HepG2 (cell line): ENCODE measurements around the gene CREB3. TPM values are rescaled to one million over a fixed set of nuclear protein-coding genes. Genes with fewer than 3 reads are reported as not detected.

Experiments used
- ATAC-seq: fragments of 200-7000 bp; cut with Tn5 transposase; 3 replicates; pipeline ENCODE4 v1.9.1; 2020; ENCODE audit warnings: mild to moderate bottlenecking, moderate library complexity
- BruUV-seq: library from RNA; stranded (reverse); fragments of 400-500 nt; replicated peaks from 2 replicates; lab custom pipeline; 2021; lab: Mats Ljungman, UMichigan
- CTCF ChIA-PET: fragments of 300-600 bp; formaldehyde crosslinking; extraction: SDS; loops from one replicate; lab custom pipeline; 2021; ENCODE audit warnings: low total read pairs, inconsistent platforms, low intra/inter-chr PET ratio; lab: Yijun Ruan, JAX
- POLR2A ChIA-PET: fragments of 350-600 bp; sonication (Branson Sonifier 250); formaldehyde crosslinking; loops from one replicate; lab custom pipeline; 2020; ENCODE audit warnings: antibody characterized with exemption, inconsistent platforms; lab: Yijun Ruan, JAX
- DNase-seq: peaks from one replicate; pipeline ENCODE4 v3.0.0-alpha.2; 2015; ENCODE audit warnings: low spot score
- FAIRE-seq: peaks from 3 replicates; lab custom pipeline; 2011; peaks lifted over from hg19 to GRCh38; lab: Jason Lieb, UNC
- H2AFZ ChIP-seq: one replicate; pipeline ENCODE4 v1.6.1; 2011; ENCODE audit warnings: low read length, inconsistent platforms
- H3K27ac ChIP-seq: fragments of 300-600 bp; 3 replicates; pipeline ENCODE4 v1.8.0; 2011; ENCODE audit warnings: mixed run types, mild to moderate bottlenecking, mixed read lengths, low read length, inconsistent platforms; ENCODE audit not compliant: insufficient read depth; ENCODE audit errors: extremely low read length
- H3K27me3 ChIP-seq, 2 experiments: fragments of 200-600 bp in 1 of 2; 2 replicates in 1 of 2; 3 replicates in 1 of 2; pipeline versions ENCODE4 v1.6.0 to v1.8.0; 2011; ENCODE audit warnings: low read length in 2 of 2, mild to moderate bottlenecking in 2 of 2, moderate library complexity in 2 of 2, inconsistent platforms in 1 of 2; ENCODE audit not compliant: insufficient read depth in 2 of 2, control insufficient read depth in 1 of 2
- H3K36me3 ChIP-seq, 2 experiments: fragments of 200-600 bp in 1 of 2; replicated peaks in 1 of 2; 2 replicates in 1 of 2; 3 replicates in 1 of 2; pipeline versions ENCODE4 v1.5.1 to v1.8.0; 2011; ENCODE audit warnings: low read length in 2 of 2, inconsistent platforms in 1 of 2; ENCODE audit not compliant: insufficient read depth in 2 of 2, control insufficient read depth in 1 of 2
- H3K4me1 ChIP-seq: 2 replicates; pipeline ENCODE4 v1.5.1; 2012; ENCODE audit warnings: low read length, inconsistent platforms; ENCODE audit not compliant: insufficient read depth
- H3K4me2 ChIP-seq: 2 replicates; pipeline ENCODE4 v1.6.0; 2011; ENCODE audit warnings: low read depth, low read length, inconsistent platforms
- H3K4me3 ChIP-seq, 3 experiments: fragments of 200-600 bp in 1 of 3; sonication (generic), shearing (Covaris generic) in 1 of 3; replicated peaks in 1 of 3; 2 replicates each; pipeline ENCODE4 v1.5.1; 2011 to 2016; ENCODE audit warnings: low read length in 3 of 3, inconsistent platforms in 2 of 3, low read depth in 2 of 3, mild to moderate bottlenecking in 2 of 3, control low read depth in 1 of 3, mixed read lengths in 1 of 3; ENCODE audit not compliant: insufficient read depth in 1 of 3
- H3K79me2 ChIP-seq: one replicate; pipeline ENCODE4 v1.6.1; 2011; ENCODE audit warnings: low read length, inconsistent platforms; ENCODE audit not compliant: insufficient read depth
- H3K9ac ChIP-seq: 2 replicates; pipeline ENCODE4 v1.6.0; 2011; ENCODE audit warnings: mild to moderate bottlenecking, low read depth, low read length, inconsistent platforms; ENCODE audit not compliant: insufficient read depth
- H3K9me3 ChIP-seq: 2 replicates; pipeline ENCODE4 v1.5.1; 2012; ENCODE audit warnings: mild to moderate bottlenecking, low read length
- H4K20me1 ChIP-seq: 2 replicates; pipeline ENCODE4 v1.6.0; 2011; ENCODE audit warnings: inconsistent platforms, mild to moderate bottlenecking, low read length, moderate library complexity; ENCODE audit not compliant: insufficient read depth
- CC2D1A ChIP-seq: sonication (generic); formaldehyde crosslinking; IDR thresholded peaks from 2 replicates; pipeline ENCODE4 v1.8.1; 2023; ENCODE audit warnings: mild to moderate bottlenecking, missing genetic modification reagents
- CREB1 ChIP-seq, 2 experiments: fragments of 450-650 bp in 1 of 2; IDR thresholded peaks; 2 replicates each; pipeline ENCODE4 v1.6.1; 2016 to 2017; ENCODE audit warnings: control low read depth in 1 of 2, mild to moderate bottlenecking in 1 of 2, missing compliant biosample characterization in 1 of 2, missing genetic modification characterization in 1 of 2
- MBNL3 ChIP-seq: fragments of 250-450 bp; sonication (Bioruptor Pico); conservative IDR thresholded peaks from 2 replicates; pipeline ENCODE4 v1.8.0; 2022; ENCODE audit warnings: mild to moderate bottlenecking, inconsistent platforms
- SMAD9 ChIP-seq: sonication (generic); formaldehyde crosslinking; IDR thresholded peaks from 2 replicates; pipeline ENCODE4 v1.5.1; 2020; ENCODE audit warnings: mild to moderate bottlenecking, missing genetic modification reagents
- SOX6 ChIP-seq, 2 experiments: fragments of 450-650 bp in 1 of 2; sonication (generic) in 1 of 2; formaldehyde crosslinking in 1 of 2; IDR thresholded peaks; 2 replicates each; pipeline versions ENCODE4 v1.4.0 to v1.6.1; 2017 to 2020; ENCODE audit warnings: antibody characterized with exemption in 1 of 2, mild to moderate bottlenecking in 1 of 2, missing genetic modification reagents in 1 of 2
- ZBTB7A ChIP-seq: sonication (generic); formaldehyde crosslinking; IDR thresholded peaks from 2 replicates; pipeline ENCODE4 v1.8.0; 2022; ENCODE audit warnings: mild to moderate bottlenecking, missing genetic modification reagents
- ZNF143 ChIP-seq: sonication (generic); formaldehyde crosslinking; IDR thresholded peaks from 2 replicates; pipeline ENCODE4 v1.4.0; 2020; ENCODE audit warnings: missing genetic modification reagents
- ZNF264 ChIP-seq: sonication (generic); formaldehyde crosslinking; IDR thresholded peaks from 2 replicates; pipeline ENCODE4 v1.4.0; 2020; ENCODE audit warnings: missing genetic modification reagents
- WGBS: methylation state at CpG from one replicate; pipeline ENCODE4 v1.1.6; 2017; ENCODE audit warnings: low lambda C conversion rate; 5-methylcytosine and 5-hydroxymethylcytosine counted together
- in situ Hi-C: cut with HindIII; loops from 2 replicates; pipeline ENCODE4 v1.10.0; 2017; ENCODE audit warnings: low pct_unique_long_range_greater_than_20kb; ENCODE audit not compliant: extremely low pct_ligation_motif_present
- intact Hi-C: fragments of 100-400 bp; cut with micrococcal nuclease; formaldehyde crosslinking; loops from one replicate; pipeline ENCODE4 v1.10.0; 2022; ENCODE audit not compliant: unreplicated experiment
- polyA plus RNA-seq, 8 experiments: library from polyadenylated mRNA; depleted of rRNA in 3 of 8; stranded (reverse) in 7 of 8; unstranded in 1 of 8; fragments of >200 nt; fragmentation: Illumina TruSeq in 4 of 8; extraction: Trizol in 4 of 8; gene quantifications; 2 replicates each; pipeline versions ENCODE4 v1.2.1 to v1.2.3, GENCODE V29; 2011 to 2016; ENCODE audit warnings: low read depth in 4 of 8, missing spikeins in 1 of 8, mixed read lengths in 1 of 8; ENCODE audit not compliant: insufficient read depth in 1 of 8
- total RNA-seq, 5 experiments: library from RNA; depleted of rRNA; stranded (reverse); fragments of >200 nt; fragmentation: Illumina TruSeq; extraction: Trizol; gene quantifications; 2 replicates each; pipeline ENCODE4 v1.2.3, GENCODE V29; 2016; ENCODE audit warnings: low read depth in 1 of 5
- TF ChIP-seq, protein P1 (sequence below): sonication (generic); formaldehyde crosslinking; IDR thresholded peaks from 2 replicates; pipeline ENCODE4 v1.4.0; 2020; ENCODE audit warnings: missing genetic modification reagents, borderline replicate concordance
- TF ChIP-seq, protein P2 (sequence below), 2 experiments: fragments of 450-650 bp in 1 of 2; sonication (generic) in 1 of 2; formaldehyde crosslinking in 1 of 2; IDR thresholded peaks; 2 replicates each; pipeline versions ENCODE4 v1.6.1 to v1.8.0; 2016 to 2022; ENCODE audit warnings: antibody characterized with exemption in 1 of 2, mild to moderate bottlenecking in 1 of 2, missing genetic modification reagents in 1 of 2

Gene CREB3
- total and polyA plus RNA-seq, 2 of the 13 experiments (the other 11 are each of a cell fraction or from before 2014, with no cell fraction given) = 11.1 to 34.2 TPM

DNA sequence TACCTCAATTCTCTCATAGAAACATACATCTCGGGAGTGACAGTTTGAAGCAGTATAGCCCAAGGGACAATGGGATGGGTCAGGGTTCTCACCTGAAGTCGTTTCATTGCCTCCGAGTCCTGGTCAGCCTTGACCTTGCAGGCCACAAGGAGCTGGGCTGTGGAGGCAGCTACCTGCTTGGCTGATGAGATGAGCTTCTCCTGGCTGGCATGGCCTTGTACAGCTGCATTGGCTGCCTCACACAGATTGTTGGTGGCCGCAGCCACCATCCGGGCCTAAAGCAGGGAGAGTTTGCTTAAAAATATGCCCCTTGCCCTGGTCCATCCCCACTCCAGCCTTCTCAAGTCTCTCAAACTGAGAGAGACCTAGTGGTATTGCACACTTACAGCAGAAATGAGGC lies 34.2 kb upstream of the CREB3 start:
- H3K4me2 ChIP-seq = no peak overlapping the region
- H3K27me3 ChIP-seq = no peaks in the 10 kb centered on the region
- ChIA-PET POLR2A (interaction anchor here (1.7 kb wide), 1 partner anchor 34 kb away, joined by 5 read pairs; the partner anchor contains the start of genes CREB3 and TLN1), CTCF (no interaction called here)
- no peak for DNase-seq
- FAIRE-seq = no peak
- no peaks in the 10 kb centered on the region for H3K79me2 ChIP-seq
- peaks cover 17% of the 10 kb centered on the region for H3K4me1 ChIP-seq
- no peaks in the 10 kb centered on the region for H3K9me3 ChIP-seq
- WGBS = no CpG with 5 or more reads among the region's 5 CpGs
- no peak overlapping the region for H3K27ac ChIP-seq
- H2AFZ ChIP-seq = no peak overlapping the region
- intact Hi-C loops (loop anchor here (10.0 kb wide), 1 partner anchor 53 kb away; no protein-coding TSS in a partner anchor), in situ Hi-C loops (loop anchor here (5.0 kb wide), 1 partner anchor 36 kb away; no protein-coding TSS in a partner anchor)
- BruUV-seq = no TSS peak
- peaks cover 31 to 63% of the 10 kb centered on the region in 2 experiments for H3K36me3 ChIP-seq
- ATAC-seq = no peak
- H3K4me3 ChIP-seq = no peak overlapping the region
- no peaks in the 10 kb centered on the region for H4K20me1 ChIP-seq
- H3K9ac ChIP-seq = no peak overlapping the region
- TF ChIP-seq SMAD9 (CRISPR knock-in tag) (no peak), MBNL3 (CRISPR knock-in tag) (no peak), ZNF264 (CRISPR knock-in tag) (no peak), SOX6 (IDR thresholded peaks at IDR 0.05) (no peak), SOX6 (CRISPR knock-in tag; IDR thresholded peaks at IDR 0.05) (no peak), ZNF143 (CRISPR knock-in tag) (no peak), CREB1 (IDR thresholded peaks at IDR 0.05) (no peak), CREB1 (CRISPR knock-in tag; IDR thresholded peaks at IDR 0.05) (no peak), ZBTB7A (no peak), CC2D1A (CRISPR knock-in tag) (no peak)
- TF ChIP-seq, protein P1, sequence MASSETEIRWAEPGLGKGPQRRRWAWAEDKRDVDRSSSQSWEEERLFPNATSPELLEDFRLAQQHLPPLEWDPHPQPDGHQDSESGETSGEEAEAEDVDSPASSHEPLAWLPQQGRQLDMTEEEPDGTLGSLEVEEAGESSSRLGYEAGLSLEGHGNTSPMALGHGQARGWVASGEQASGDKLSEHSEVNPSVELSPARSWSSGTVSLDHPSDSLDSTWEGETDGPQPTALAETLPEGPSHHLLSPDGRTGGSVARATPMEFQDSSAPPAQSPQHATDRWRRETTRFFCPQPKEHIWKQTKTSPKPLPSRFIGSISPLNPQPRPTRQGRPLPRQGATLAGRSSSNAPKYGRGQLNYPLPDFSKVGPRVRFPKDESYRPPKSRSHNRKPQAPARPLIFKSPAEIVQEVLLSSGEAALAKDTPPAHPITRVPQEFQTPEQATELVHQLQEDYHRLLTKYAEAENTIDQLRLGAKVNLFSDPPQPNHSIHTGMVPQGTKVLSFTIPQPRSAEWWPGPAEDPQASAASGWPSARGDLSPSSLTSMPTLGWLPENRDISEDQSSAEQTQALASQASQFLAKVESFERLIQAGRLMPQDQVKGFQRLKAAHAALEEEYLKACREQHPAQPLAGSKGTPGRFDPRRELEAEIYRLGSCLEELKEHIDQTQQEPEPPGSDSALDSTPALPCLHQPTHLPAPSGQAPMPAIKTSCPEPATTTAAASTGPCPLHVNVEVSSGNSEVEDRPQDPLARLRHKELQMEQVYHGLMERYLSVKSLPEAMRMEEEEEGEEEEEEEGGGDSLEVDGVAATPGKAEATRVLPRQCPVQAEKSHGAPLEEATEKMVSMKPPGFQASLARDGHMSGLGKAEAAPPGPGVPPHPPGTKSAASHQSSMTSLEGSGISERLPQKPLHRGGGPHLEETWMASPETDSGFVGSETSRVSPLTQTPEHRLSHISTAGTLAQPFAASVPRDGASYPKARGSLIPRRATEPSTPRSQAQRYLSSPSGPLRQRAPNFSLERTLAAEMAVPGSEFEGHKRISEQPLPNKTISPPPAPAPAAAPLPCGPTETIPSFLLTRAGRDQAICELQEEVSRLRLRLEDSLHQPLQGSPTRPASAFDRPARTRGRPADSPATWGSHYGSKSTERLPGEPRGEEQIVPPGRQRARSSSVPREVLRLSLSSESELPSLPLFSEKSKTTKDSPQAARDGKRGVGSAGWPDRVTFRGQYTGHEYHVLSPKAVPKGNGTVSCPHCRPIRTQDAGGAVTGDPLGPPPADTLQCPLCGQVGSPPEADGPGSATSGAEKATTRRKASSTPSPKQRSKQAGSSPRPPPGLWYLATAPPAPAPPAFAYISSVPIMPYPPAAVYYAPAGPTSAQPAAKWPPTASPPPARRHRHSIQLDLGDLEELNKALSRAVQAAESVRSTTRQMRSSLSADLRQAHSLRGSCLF (CRISPR knock-in tag) = no peak
- TF ChIP-seq, protein P2, sequence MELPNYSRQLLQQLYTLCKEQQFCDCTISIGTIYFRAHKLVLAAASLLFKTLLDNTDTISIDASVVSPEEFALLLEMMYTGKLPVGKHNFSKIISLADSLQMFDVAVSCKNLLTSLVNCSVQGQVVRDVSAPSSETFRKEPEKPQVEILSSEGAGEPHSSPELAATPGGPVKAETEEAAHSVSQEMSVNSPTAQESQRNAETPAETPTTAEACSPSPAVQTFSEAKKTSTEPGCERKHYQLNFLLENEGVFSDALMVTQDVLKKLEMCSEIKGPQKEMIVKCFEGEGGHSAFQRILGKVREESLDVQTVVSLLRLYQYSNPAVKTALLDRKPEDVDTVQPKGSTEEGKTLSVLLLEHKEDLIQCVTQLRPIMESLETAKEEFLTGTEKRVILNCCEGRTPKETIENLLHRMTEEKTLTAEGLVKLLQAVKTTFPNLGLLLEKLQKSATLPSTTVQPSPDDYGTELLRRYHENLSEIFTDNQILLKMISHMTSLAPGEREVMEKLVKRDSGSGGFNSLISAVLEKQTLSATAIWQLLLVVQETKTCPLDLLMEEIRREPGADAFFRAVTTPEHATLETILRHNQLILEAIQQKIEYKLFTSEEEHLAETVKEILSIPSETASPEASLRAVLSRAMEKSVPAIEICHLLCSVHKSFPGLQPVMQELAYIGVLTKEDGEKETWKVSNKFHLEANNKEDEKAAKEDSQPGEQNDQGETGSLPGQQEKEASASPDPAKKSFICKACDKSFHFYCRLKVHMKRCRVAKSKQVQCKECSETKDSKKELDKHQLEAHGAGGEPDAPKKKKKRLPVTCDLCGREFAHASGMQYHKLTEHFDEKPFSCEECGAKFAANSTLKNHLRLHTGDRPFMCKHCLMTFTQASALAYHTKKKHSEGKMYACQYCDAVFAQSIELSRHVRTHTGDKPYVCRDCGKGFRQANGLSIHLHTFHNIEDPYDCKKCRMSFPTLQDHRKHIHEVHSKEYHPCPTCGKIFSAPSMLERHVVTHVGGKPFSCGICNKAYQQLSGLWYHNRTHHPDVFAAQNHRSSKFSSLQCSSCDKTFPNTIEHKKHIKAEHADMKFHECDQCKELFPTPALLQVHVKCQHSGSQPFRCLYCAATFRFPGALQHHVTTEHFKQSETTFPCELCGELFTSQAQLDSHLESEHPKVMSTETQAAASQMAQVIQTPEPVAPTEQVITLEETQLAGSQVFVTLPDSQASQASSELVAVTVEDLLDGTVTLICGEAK (IDR thresholded peaks at IDR 0.05) = no peak
- TF ChIP-seq, protein P2 (CRISPR knock-in tag; IDR thresholded peaks at IDR 0.05) = no peak
